Endothelial cell of umbilical vein (primary cell): ENCODE results near the gene POU2F3. TPM values are rescaled to one million over a fixed set of nuclear protein-coding genes. Genes with fewer than 3 reads are reported as not detected.

ENCODE experiments used
- BruUV-seq: library from RNA; stranded (reverse); fragments of 400-500 nt; replicated peaks from 2 replicates; lab custom pipeline; 2021; lab: Mats Ljungman, UMichigan
- CTCF ChIA-PET: fragments of 300-600, 350-600 bp; sonication (Branson Sonifier 250); formaldehyde crosslinking; loops from one replicate; lab custom pipeline; 2021; ENCODE audit warnings: antibody characterized with exemption, inconsistent platforms; lab: Charles Lee
- POLR2A ChIA-PET: fragments of 300-600, 350-600 bp; sonication (Branson Sonifier 250); formaldehyde crosslinking; loops from one replicate; lab custom pipeline; 2021; ENCODE audit warnings: antibody characterized with exemption, inconsistent platforms; lab: Charles Lee
- DNase-seq: peaks from one replicate; pipeline ENCODE4 v3.0.0-alpha.2; 2011; ENCODE audit warnings: low read depth, low spot score
- FAIRE-seq: peaks from 2 replicates; lab custom pipeline; 2011; peaks lifted over from hg19 to GRCh38; lab: Jason Lieb, UNC
- H2AFZ ChIP-seq: 2 replicates; pipeline ENCODE4 v1.6.0; 2012; ENCODE audit warnings: low read depth, low read length, control low read depth, inconsistent platforms
- H3K27ac ChIP-seq: 2 replicates; pipeline ENCODE4 v1.5.1; 2011; ENCODE audit warnings: low read depth, mild to moderate bottlenecking, control low read depth, low read length, moderate library complexity; ENCODE audit not compliant: insufficient read depth
- H3K27me3 ChIP-seq, 2 experiments: 2 replicates each; pipeline versions ENCODE4 v1.6.0 to v1.6.1; 2011; ENCODE audit warnings: low read length in 2 of 2, mixed read lengths in 1 of 2; ENCODE audit not compliant: control insufficient read depth in 2 of 2, insufficient read depth in 2 of 2
- H3K36me3 ChIP-seq, 2 experiments: 2 replicates in 1 of 2; 3 replicates in 1 of 2; pipeline ENCODE4 v1.5.1; 2011; ENCODE audit warnings: low read length in 2 of 2, mild to moderate bottlenecking in 1 of 2, moderate library complexity in 1 of 2; ENCODE audit not compliant: control insufficient read depth in 2 of 2, insufficient read depth in 2 of 2; ENCODE audit errors: extremely low read depth in 1 of 2
- H3K4me1 ChIP-seq: 3 replicates; pipeline ENCODE4 v1.5.1; 2011; ENCODE audit warnings: mild to moderate bottlenecking, low read length; ENCODE audit not compliant: control insufficient read depth, insufficient read depth; ENCODE audit errors: extremely low read depth
- H3K4me2 ChIP-seq: 2 replicates; pipeline ENCODE4 v1.6.1; 2011; ENCODE audit warnings: low read length, control low read depth, mixed read lengths; ENCODE audit not compliant: insufficient read depth
- H3K4me3 ChIP-seq, 3 experiments: fragments of 200-600 bp in 1 of 3; sonication (generic), shearing (Covaris generic) in 1 of 3; replicated peaks in 1 of 3; 2 replicates each; pipeline ENCODE4 v1.5.1; 2011 to 2016; ENCODE audit warnings: control low read depth in 3 of 3, low read length in 3 of 3, mild to moderate bottlenecking in 2 of 3, inconsistent platforms in 1 of 3, low read depth in 1 of 3, moderate library complexity in 1 of 3; ENCODE audit not compliant: insufficient read depth in 1 of 3
- H3K79me2 ChIP-seq: 2 replicates; pipeline ENCODE4 v1.6.0; 2012; ENCODE audit warnings: low read length, inconsistent platforms; ENCODE audit not compliant: control insufficient read depth, insufficient read depth
- H3K9ac ChIP-seq: replicated peaks from 2 replicates; pipeline ENCODE3; 2011; ENCODE audit warnings: low read length, control low read depth; ENCODE audit not compliant: insufficient read depth; ENCODE audit errors: extremely low read depth
- H3K9me1 ChIP-seq: replicated peaks from 3 replicates; pipeline ENCODE4 v1.6.0; 2011; ENCODE audit warnings: mild to moderate bottlenecking, low read length; ENCODE audit not compliant: control insufficient read depth, insufficient read depth; ENCODE audit errors: extremely low read depth
- H3K9me3 ChIP-seq: replicated peaks from 2 replicates; pipeline ENCODE4 v1.5.1; 2012; ENCODE audit warnings: low read length, inconsistent platforms; ENCODE audit not compliant: control insufficient read depth, insufficient read depth
- H4K20me1 ChIP-seq: replicated peaks from 2 replicates; pipeline ENCODE3; 2011; ENCODE audit warnings: mild to moderate bottlenecking, low read length; ENCODE audit not compliant: control insufficient read depth, insufficient read depth; ENCODE audit errors: extremely low read depth
- CTCF ChIP-seq, 2 donors: IDR thresholded peaks; 1 replicate in 1 of 2; 2 replicates in 1 of 2; pipeline ENCODE4 v1.5.1; 2011; ENCODE audit warnings: low read length in 2 of 2, mild to moderate bottlenecking in 2 of 2, moderate library complexity in 2 of 2, control low read depth in 1 of 2, inconsistent platforms in 1 of 2, low read depth in 1 of 2; ENCODE audit not compliant: insufficient read depth in 1 of 2; ENCODE audit errors: extremely low read depth in 1 of 2
- EZH2 ChIP-seq: IDR thresholded peaks from 2 replicates; pipeline ENCODE4 v1.6.1; 2012; ENCODE audit warnings: borderline replicate concordance, low read depth, mild to moderate bottlenecking, moderate library complexity, low read length, inconsistent platforms; ENCODE audit not compliant: severe bottlenecking
- GATA2 ChIP-seq: IDR thresholded peaks from 2 replicates; pipeline ENCODE4 v1.7.0; 2011; ENCODE audit warnings: low read depth, mild to moderate bottlenecking, moderate library complexity, mixed read lengths, low read length; ENCODE audit not compliant: insufficient read length, insufficient read depth
- JUN ChIP-seq: IDR thresholded peaks from 2 replicates; pipeline ENCODE4 v1.6.1; 2011; ENCODE audit warnings: borderline replicate concordance, low read depth; ENCODE audit not compliant: insufficient read length, insufficient read depth
- MAX ChIP-seq: IDR thresholded peaks from 2 replicates; pipeline ENCODE4 v1.6.1; 2011; ENCODE audit not compliant: insufficient read depth, insufficient read length
- POLR2A ChIP-seq: IDR thresholded peaks from 2 replicates; pipeline ENCODE4 v1.6.1; 2012; ENCODE audit warnings: low read depth, mild to moderate bottlenecking, control low read depth, low read length
- dilution Hi-C: fragments of 300-500 bp; cut with MboI; formaldehyde crosslinking; loops from one replicate; pipeline ENCODE4 v1.15.0; 2019; ENCODE audit warnings: low sequenced_read_pairs; ENCODE audit not compliant: extremely low pct_ligation_motif_present
- intact Hi-C: fragments of 100-400 bp; cut with micrococcal nuclease; formaldehyde crosslinking; loops from one replicate; pipeline ENCODE4 v1.10.0; 2022
- polyA plus RNA-seq, 4 experiments: library from polyadenylated mRNA; depleted of rRNA in 3 of 4; stranded (reverse) in 3 of 4; unstranded in 1 of 4; fragments of >200 nt; gene quantifications; 2 replicates each; pipeline versions ENCODE4 v1.2.1 to v1.2.3, GENCODE V29; 2011 to 2012; ENCODE audit warnings: missing spikeins in 1 of 4
- total RNA-seq: library from RNA; stranded (reverse); gene quantifications from 2 replicates; pipeline ENCODE4 v1.2.3, GENCODE V29; 2021

The POU2F3 gene
- total and polyA plus RNA-seq, 2 donors (not counting 3 experiments of a cell fraction or from before 2014, with no cell fraction given), result 0.06 TPM; not detected in 1

GRCh38 chr11:120212259-120212878, 27.6 kb upstream of the POU2F3 start:
- POLR2A ChIA-PET, result interaction anchor here (0.6 kb wide), 1 partner anchor 165 kb away, joined by 3 read pairs; no protein-coding TSS in a partner anchor
- no peaks in the 10 kb centered on the region for H4K20me1 ChIP-seq
- CTCF ChIA-PET, result interaction anchor here (0.6 to 5.0 kb wide), 9 partner anchors 11 to 483 kb away, joined by 3 to 19 read pairs (median 6); partner anchors contain the start of gene NECTIN1
- H3K4me2 ChIP-seq, result peak overlapping the region; percentile 63
- H3K79me2 ChIP-seq, result peaks cover 9% of the 10 kb centered on the region
- no peak for TF ChIP-seq JUN
- no peak for TF ChIP-seq POLR2A
- no peak for TF ChIP-seq CTCF (IDR thresholded peaks at IDR 0.05; ENCODE audit: extremely low read depth in 1 of 2, insufficient read depth in 1 of 2, low read depth in 1 of 2, low read length in 2 of 2)
- no peak for TF ChIP-seq GATA2
- TF ChIP-seq EZH2, result no peak
- no peak for TF ChIP-seq MAX
- no peaks in the 10 kb centered on the region for H3K9me1 ChIP-seq
- no peaks in the 10 kb centered on the region for H3K9me3 ChIP-seq
- peak overlapping the region; percentile 7 to 17 (median 12) for H3K4me3 ChIP-seq
- FAIRE-seq, result no peak
- peak; percentile 26 for DNase-seq
- dilution Hi-C loops (no loop called here), intact Hi-C loops (loop anchor here (5.0 to 10.0 kb wide), 4 partner anchors 352 to 858 kb away; partner anchors contain the start of gene NECTIN1)
- H3K36me3 ChIP-seq, result no peaks in the 10 kb centered on the region
- H2AFZ ChIP-seq, result no peak overlapping the region
- BruUV-seq, result no TSS peak
- peaks cover 41% of the 10 kb centered on the region for H3K4me1 ChIP-seq
- H3K27ac ChIP-seq, result no peak overlapping the region
- H3K27me3 ChIP-seq, result no peaks in the 10 kb centered on the region
- H3K9ac ChIP-seq, result peak overlapping the region; percentile 29
